ENCODE results near the gene CSE1L.
"Not testable (repeated sequence)": the region's sequence is repeated elsewhere in the genome, so short reads cannot be mapped to it uniquely, and the experiment has no call there.

Gene CSE1L

DNA sequence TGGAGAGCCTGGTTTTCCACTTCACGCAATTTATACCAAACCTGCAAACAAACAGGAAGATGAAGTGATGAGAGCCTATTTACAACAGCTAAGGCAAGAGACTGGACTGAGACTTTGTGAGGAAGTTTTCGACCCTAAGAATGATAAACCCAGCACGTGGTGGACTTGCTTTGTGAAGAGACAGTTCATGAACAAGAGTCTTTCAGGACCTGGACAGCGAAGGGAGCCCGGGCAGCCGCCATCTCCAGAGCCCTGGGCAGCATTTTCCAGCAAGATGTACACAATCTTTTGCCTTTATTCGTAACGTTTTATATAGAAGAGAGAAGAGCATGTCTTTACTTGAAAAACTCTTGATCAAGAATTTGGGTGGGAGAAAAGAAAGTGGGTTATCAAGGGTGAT, 88.7 kb downstream of the CSE1L start:
- not testable (repeated sequence) for DNase-seq

GRCh38 chr20:49136817-49137571, 90.9 kb downstream of the CSE1L start:
- DNase-seq = no peak

DNA sequence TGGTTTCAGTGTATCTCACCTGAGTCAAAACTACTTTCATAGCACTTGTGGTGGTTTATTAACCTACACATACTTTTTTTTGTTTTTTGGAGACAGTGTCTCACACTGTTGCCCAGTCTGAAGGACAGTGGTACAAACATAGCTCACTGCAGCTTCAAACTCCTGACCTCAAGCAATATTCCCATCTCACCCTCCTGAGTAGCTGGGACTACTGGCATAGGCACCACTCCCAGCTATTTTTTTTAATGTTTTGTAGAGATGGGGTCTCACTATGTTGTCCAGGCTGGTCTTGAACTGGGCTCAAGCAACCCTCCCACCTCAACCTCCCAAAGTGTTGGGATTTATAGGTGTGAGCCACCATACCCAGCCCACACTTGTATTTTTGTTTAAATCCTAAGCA, 92.3 kb downstream of the CSE1L start:
- DNase-seq = no peak

DNA sequence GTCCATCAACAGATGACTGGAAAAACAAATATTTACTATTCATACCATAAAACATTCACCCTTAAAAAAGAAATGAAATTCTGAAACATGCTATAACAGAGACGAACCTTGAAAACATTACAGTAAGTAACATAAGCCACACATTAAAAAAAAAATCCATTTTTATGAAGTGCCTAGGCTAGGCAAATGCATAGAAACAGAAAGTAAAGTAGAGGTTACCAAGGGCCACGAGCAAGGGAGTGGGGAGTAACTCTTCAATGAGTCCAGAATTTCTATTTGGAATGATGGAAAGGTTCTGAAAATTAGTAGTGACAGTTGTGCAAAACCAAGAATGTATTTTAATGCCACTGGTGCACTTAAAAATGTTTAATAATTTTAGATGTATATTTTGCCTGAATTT, 94.3 kb downstream of the CSE1L start:
- no peak for DNase-seq

DNA sequence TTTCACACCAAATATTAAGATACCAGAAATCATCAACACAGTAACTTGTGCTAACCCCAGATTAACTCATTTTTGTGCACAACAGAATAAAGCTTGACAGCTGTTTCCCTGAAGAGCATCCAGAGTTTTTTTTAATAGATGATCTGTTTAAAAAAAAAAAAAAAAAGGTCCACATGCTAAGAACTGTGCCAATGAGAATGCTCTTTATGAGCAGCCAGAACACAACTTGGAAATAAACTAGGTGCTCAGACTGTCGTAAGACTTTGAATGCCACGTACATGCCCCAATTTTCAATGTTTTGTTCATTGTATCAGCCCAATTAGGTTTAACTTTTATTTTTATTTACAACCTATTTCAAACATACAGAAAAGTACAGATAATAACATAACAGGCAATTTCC, 94.7 kb downstream of the CSE1L start:
- DNase-seq = no peak
